HFF-Myc (cell line): ENCODE measurements around the gene KCNH5.
"Not testable (repeated sequence)": the region's sequence is repeated elsewhere in the genome, so short reads cannot be mapped to it uniquely, and the experiment has no call there.

ENCODE experiments used
- DNase-seq: peaks from one replicate; pipeline ENCODE4 v3.0.0-alpha.2; 2011; ENCODE audit warnings: low read depth; ENCODE audit errors: extremely low read depth
- H3K4me3 ChIP-seq: replicated peaks from 2 replicates; pipeline ENCODE4 v1.5.1; 2011; ENCODE audit warnings: low read depth, mild to moderate bottlenecking, control low read depth, low read length
- TF ChIP-seq, protein P1 (sequence below): IDR thresholded peaks from 2 replicates; pipeline ENCODE4 v1.5.1; 2012; ENCODE audit warnings: mild to moderate bottlenecking, low read depth, low read length, control low read depth; ENCODE audit errors: missing control alignments

The KCNH5 gene

DNA sequence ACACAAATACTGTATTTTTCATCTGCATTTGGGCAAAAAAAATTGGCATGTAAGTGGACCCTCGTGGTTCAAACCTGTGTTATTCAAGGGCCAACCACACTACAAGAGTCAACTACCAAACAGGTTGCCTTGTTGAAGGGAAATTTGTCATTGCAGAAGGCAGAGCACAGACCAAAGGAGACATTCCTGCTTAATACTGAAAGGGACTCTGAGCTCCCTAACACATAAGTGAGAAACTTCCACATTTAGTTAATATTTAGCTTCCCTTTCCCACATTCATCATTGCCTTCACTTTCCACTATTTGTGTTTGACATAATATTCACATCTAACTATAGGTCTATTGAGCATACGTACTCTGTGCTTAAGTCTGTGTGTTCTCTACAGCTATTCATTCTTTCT is 266.9 kb downstream of the KCNH5 start:
- no peak for DNase-seq
- TF ChIP-seq, protein P1, sequence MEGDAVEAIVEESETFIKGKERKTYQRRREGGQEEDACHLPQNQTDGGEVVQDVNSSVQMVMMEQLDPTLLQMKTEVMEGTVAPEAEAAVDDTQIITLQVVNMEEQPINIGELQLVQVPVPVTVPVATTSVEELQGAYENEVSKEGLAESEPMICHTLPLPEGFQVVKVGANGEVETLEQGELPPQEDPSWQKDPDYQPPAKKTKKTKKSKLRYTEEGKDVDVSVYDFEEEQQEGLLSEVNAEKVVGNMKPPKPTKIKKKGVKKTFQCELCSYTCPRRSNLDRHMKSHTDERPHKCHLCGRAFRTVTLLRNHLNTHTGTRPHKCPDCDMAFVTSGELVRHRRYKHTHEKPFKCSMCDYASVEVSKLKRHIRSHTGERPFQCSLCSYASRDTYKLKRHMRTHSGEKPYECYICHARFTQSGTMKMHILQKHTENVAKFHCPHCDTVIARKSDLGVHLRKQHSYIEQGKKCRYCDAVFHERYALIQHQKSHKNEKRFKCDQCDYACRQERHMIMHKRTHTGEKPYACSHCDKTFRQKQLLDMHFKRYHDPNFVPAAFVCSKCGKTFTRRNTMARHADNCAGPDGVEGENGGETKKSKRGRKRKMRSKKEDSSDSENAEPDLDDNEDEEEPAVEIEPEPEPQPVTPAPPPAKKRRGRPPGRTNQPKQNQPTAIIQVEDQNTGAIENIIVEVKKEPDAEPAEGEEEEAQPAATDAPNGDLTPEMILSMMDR: no peak
- H3K4me3 ChIP-seq: no peak overlapping the region

DNA sequence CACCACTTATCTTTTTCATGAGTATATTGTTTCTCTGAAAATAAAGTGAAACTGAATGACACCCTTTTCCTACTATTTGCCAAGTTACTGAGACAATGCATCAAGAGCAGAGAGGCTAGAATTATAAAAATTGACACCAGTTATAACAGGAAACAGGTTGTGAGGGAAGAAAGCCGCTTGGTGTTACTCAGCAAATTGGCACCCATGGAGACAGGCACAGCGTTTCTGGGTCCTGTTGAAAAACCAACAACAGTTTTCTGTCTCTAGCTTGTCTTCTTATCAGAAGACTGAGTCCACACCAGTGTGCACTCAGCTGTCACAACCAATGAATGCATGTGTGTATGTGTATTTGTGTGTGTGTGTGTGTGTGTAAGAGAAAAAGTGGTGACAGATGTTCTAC is 267.7 kb downstream of the KCNH5 start:
- TF ChIP-seq, protein P1: no peak
- DNase-seq: no peak
- no peak overlapping the region for H3K4me3 ChIP-seq

DNA sequence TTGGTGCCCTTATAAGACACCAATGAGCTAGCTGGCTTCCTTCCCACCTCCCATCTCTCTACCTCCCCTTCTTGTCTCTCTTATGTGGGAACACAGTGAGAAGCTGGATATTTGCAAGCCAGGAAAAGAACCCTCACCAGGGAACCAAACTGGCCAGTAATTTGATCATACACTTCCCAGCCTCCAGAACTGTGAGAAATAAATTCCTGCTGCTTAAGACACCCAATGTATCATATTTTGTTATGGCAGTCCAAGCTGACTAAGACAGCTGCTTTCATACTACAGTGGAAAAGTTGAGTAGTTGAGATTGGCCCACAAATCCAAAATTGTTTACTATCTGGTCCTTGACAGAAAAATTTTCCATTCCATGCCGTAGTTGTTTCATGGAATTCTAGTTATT is 269.0 kb downstream of the KCNH5 start:
- DNase-seq: no peak
- TF ChIP-seq, protein P1: no peak
- H3K4me3 ChIP-seq: no peak overlapping the region

DNA sequence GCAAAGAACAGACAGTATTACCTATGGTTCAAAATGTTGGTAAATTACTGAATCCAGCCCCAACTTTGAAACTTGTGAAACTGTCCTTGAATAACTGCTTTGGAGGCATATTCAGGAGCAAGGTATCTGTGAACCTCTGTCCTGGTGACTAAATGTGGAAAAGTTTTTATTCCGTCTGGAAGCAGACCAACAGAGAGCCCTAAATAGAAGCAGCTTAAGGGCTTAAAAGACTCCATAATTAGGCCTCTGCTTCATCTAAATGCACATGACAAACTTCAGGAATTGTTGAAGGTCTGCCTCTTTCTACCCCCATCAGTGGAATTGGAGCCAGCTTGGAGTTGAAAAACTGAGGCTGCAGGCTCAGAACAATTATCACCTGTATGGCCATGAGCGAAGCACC is 276.5 kb downstream of the KCNH5 start:
- TF ChIP-seq, protein P1: no peak
- H3K4me3 ChIP-seq: no peak overlapping the region
- DNase-seq: no peak

DNA sequence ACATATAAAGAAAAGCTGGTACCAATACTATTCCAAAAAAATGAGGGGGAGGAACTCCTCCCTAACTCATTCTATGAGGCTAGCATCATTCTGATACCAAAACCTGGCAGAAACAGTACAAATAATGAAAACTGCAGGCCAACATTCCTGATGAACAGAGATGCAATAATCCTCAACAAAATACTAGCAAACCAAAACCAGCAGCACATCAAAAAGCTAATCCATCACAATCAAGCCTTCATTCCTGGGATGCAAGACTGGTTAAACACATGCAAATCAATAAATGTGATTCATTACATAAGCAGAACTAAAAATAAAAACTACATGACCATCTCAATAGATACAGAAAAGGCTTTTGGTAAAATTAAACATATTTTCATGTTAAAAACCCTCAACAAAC is 281.3 kb downstream of the KCNH5 start:
- no peak for DNase-seq
- H3K4me3 ChIP-seq: no peak overlapping the region
- TF ChIP-seq, protein P1: no peak

DNA sequence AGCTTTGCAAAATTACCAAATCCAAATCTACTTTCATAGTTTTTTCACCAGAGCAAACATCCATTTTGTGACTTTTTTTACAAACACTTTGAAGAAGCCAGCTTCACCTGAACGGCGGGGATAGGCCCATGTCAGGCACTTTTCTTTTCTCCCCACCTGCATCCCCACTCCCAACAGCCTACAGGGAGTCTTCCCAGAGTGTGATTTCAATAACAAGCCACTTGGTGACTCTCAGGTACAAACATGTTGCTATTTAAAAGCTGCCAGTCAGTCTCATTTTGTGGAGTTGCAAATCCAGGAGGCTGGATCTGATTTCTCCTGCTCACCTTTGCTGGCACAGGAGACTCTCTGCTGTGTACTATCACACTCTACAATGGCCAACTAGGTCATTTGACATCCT is 285.5 kb downstream of the KCNH5 start:
- DNase-seq: no peak
- TF ChIP-seq, protein P1: no peak
- H3K4me3 ChIP-seq: no peak overlapping the region

DNA sequence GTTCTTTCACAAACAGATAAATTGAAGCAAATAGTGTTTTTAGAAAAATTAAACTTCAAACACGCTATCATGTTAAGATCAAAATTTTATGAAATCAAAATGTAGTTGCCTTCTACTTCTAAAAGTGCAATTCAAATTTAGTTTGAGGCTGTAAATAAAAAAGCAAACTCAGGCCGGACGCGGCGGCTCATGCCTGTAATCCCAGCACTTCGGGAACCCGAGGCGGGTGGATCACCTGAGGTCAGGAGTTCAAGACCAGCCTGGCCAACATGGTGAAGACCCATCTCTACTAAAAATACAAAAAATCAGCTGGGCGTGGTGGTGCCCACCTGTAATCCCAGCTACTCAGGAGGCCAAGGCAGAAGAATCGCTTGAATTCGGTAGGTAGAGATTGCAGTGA is 298.4 kb downstream of the KCNH5 start:
- not testable (repeated sequence) for DNase-seq

More for the DNA sequence above, 298.4 kb downstream of the KCNH5 start:
- H3K4me3 ChIP-seq: not testable (repeated sequence)
